ENCODE measurements around the gene MYMX. TPM values are rescaled to one million over a fixed set of nuclear protein-coding genes. Genes with fewer than 3 reads are reported as not detected.
A peak's percentile ranks its signal among the peaks of the same experiment; 100 is the strongest.
"Not testable (repeated sequence)": the region's sequence is repeated elsewhere in the genome, so short reads cannot be mapped to it uniquely, and the experiment has no call there.

Gene MYMX
- total and polyA plus RNA-seq, 5 experiments from 2014 or later = not detected

- H3K27ac Mint-ChIP-seq = peak overlapping the region in 1 of 10 donors; percentile 5
- no peaks in the 10 kb centered on the region for H3K9me3 Mint-ChIP-seq
- no peaks in the 10 kb centered on the region for H3K36me3 Mint-ChIP-seq
- H3K4me1 Mint-ChIP-seq = peaks cover 0 to 7% (median 2%) of the 10 kb centered on the region in 4 donors
- no peak for DNase-seq
- H3K27me3 Mint-ChIP-seq = no peaks in the 10 kb centered on the region
- no peak for ATAC-seq
- no peak overlapping the region for H3K4me3 Mint-ChIP-seq
- POLR2A ChIA-PET = no interaction called here
Observed at GRCh38 chr6:44230034-44230675, 13.4 kb downstream of the MYMX start.

- H3K27me3 Mint-ChIP-seq, H3K4me3 Mint-ChIP-seq, H3K4me1 Mint-ChIP-seq, DNase-seq, H3K27ac Mint-ChIP-seq, POLR2A ChIA-PET, ATAC-seq, H3K36me3 Mint-ChIP-seq, H3K9me3 Mint-ChIP-seq: not testable (repeated sequence)
Observed at GRCh38 chr6:44231426-44231825, 14.7 kb downstream of the MYMX start.

DNA sequence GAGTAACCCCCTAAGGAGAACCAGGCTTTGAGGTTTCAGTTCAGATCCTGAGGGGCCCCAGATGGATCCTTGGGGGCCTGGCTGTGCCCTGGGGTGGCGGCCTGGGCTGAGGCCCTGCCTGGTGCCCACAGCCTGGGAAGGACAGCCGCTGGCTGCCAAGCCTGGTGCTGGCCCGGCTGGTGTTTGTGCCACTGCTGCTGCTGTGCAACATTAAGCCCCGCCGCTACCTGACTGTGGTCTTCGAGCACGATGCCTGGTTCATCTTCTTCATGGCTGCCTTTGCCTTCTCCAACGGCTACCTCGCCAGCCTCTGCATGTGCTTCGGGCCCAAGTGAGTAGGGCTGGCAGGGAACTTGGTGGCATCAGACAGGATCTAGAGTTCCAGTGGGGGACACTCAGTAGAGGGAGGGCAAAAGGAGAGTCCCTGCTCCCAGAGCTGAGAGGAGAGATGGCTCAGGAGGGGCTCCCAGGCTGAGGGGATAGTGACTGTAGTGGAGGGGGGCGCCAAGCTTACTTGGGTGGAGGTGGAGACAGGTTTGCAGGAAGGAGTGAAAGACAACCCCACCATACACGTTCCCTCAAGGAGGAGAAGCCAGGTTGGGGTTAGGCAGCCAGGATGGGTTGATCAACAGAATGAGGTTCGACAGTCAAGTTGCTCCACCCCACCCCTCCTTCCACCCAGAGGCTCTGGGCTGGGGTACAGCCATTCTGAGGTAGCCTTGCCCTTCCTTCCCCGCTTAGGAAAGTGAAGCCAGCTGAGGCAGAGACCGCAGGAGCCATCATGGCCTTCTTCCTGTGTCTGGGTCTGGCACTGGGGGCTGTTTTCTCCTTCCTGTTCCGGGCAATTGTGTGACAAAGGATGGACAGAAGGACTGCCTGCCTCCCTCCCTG, 16.2 kb downstream of the MYMX start:
- POLR2A ChIA-PET = no interaction called here
- DNase-seq (no peak), ATAC-seq (no peak)
- H3K36me3 Mint-ChIP-seq = no peaks in the 10 kb centered on the region
- no peaks in the 10 kb centered on the region for H3K9me3 Mint-ChIP-seq
- H3K27me3 Mint-ChIP-seq = no peaks in the 10 kb centered on the region
- H3K4me3 Mint-ChIP-seq = no peak overlapping the region
- H3K4me1 Mint-ChIP-seq = peaks cover 2 to 11% (median 8%) of the 10 kb centered on the region in 4 donors
- H3K27ac Mint-ChIP-seq = peak overlapping the region in 3 of 10 donors; percentile 8 to 66 (median 46)

- no peak for ATAC-seq
- H3K27me3 Mint-ChIP-seq = no peaks in the 10 kb centered on the region
- no peak overlapping the region for H3K4me3 Mint-ChIP-seq
- H3K36me3 Mint-ChIP-seq = no peaks in the 10 kb centered on the region
- H3K9me3 Mint-ChIP-seq = no peaks in the 10 kb centered on the region
- H3K4me1 Mint-ChIP-seq = peaks cover 4 to 16% (median 14%) of the 10 kb centered on the region in 4 donors
- no peak for DNase-seq
- POLR2A ChIA-PET = interaction anchor here (3.0 kb wide), 1 partner anchor 12 kb away, joined by 32 read pairs; the partner anchor contains the start of gene HSP90AB1
- H3K27ac Mint-ChIP-seq = peak overlapping the region in 1 of 10 donors; percentile 66
Observed at GRCh38 chr6:44233567-44234100, 16.9 kb downstream of the MYMX start.

DNA sequence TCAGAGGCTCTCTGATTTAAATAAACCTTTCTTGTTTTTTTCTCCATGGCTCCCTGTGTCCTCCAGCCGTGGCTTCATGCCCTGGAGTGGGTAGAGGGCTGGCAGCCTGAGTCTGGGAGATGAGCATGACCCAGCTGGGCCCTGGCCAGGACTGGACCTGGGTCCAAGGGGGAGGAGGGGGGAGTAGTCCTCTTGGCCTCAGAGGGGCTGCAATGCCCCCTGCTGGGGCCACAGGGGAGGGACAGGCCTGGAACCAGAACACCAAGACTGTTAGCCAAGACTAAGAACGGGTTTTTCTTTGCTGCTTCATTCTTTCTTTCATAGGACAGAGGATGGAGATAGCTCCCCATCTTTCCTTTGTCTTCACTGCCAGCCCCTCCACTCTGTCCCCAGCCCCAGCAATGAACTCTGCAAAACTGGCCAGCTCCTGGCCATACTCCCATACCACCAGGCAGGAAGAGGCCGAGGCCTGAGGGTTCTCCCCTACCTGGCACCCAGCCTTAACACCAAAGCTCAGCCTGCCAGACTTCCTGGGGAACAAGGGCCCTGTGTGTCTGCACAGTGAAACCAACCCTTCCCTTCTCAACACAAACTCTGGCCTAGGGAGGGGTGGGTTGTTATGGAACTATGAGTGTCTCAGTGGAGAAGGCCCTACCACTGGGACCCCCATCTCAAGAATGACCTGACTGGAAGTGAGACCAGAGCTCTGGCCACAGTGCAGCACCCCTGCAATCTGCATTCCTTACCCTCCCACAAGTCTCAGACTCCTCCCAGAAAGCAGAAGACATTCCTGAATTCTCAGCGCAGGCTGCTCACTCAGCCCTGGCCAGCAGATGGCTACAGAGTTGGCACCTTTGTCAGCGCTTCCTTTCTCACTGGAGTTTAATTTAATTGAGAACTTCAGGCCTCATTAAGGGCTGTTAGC, 17.6 kb downstream of the MYMX start:
- H3K9me3 Mint-ChIP-seq = no peaks in the 10 kb centered on the region
- H3K27ac Mint-ChIP-seq = peak overlapping the region in 4 of 10 donors; percentile 47 to 66 (median 60)
- ATAC-seq = no peak
- peaks cover 4 to 16% (median 15%) of the 10 kb centered on the region in 4 donors for H3K4me1 Mint-ChIP-seq
- no peaks in the 10 kb centered on the region for H3K36me3 Mint-ChIP-seq
- POLR2A ChIA-PET = interaction anchor here (1.0 to 3.0 kb wide), 4 partner anchors 11 to 23 kb away, joined by 3 to 32 read pairs (median 4); partner anchors contain the start of genes HSP90AB1, SLC29A1 and SLC35B2
- DNase-seq = no peak
- no peak overlapping the region for H3K4me3 Mint-ChIP-seq
- H3K27me3 Mint-ChIP-seq = no peaks in the 10 kb centered on the region

- H3K27ac Mint-ChIP-seq = peak overlapping the region in 2 of 10 donors; percentile 5 to 12
- no peak for ATAC-seq
- POLR2A ChIA-PET = interaction anchor here (1.5 to 3.0 kb wide), 3 partner anchors 10 to 22 kb away, joined by 3 to 32 read pairs (median 5); partner anchors contain the start of genes HSP90AB1 and SLC35B2
- no peaks in the 10 kb centered on the region for H3K27me3 Mint-ChIP-seq
- H3K9me3 Mint-ChIP-seq = no peaks in the 10 kb centered on the region
- peaks cover 4 to 16% (median 15%) of the 10 kb centered on the region in 4 donors for H3K4me1 Mint-ChIP-seq
- H3K4me3 Mint-ChIP-seq = no peak overlapping the region
- no peak for DNase-seq
- no peaks in the 10 kb centered on the region for H3K36me3 Mint-ChIP-seq
Observed at GRCh38 chr6:44235269-44235668, 18.5 kb downstream of the MYMX start.

DNA sequence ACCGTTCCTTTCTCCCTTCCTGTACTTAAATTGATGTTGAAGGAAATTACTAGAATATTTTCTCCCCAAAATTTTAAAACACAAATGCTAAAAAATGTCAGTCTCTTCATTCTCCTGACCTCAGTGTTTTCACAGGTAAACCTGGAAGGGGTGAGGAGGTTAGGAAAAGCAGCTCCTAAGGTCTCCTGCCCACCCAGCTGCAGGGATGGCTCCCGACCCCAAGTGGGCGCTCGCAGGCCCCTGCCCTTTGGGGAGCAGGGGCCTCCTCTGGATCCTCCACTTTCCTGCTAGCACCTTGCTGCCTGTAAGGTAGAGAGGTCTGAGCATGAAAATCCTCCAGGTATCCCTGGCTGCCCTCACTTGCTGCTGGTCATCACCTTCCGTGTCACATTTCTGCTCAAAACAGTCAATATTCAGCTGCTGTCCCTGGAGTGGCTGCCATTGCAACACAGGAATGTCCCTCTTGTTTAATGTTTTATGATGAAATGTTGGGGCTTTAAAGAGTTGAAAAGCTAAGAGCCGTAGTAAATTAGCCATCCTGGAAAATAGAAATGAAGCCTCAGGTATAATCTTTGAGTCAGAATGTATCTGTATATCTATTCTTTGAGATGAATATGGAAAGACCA, 19.3 kb downstream of the MYMX start:
- Mint-ChIP-seq H3K4me1 (peaks cover 4 to 16% (median 15%) of the 10 kb centered on the region in 4 donors), H3K9me3 (no peaks in the 10 kb centered on the region), H3K27me3 (no peaks in the 10 kb centered on the region), H3K27ac (peak overlapping the region in 1 of 10 donors; percentile 86), H3K4me3 (peak overlapping the region in 1 of 10 donors; percentile 61), H3K36me3 (no peaks in the 10 kb centered on the region)
- POLR2A ChIA-PET = interaction anchor here (0.8 to 3.0 kb wide), 5 partner anchors 9 to 21 kb away, joined by 3 to 32 read pairs (median 3); partner anchors contain the start of genes HSP90AB1, SLC29A1 and SLC35B2
- no peak for DNase-seq
- no peak for ATAC-seq

- Mint-ChIP-seq H3K27ac (peak overlapping the region; percentile 83 to 98 (median 94)), H3K36me3 (no peaks in the 10 kb centered on the region), H3K4me1 (peaks cover 4 to 16% (median 15%) of the 10 kb centered on the region in 4 donors), H3K9me3 (no peaks in the 10 kb centered on the region), H3K4me3 (peak overlapping the region; percentile 82 to 93 (median 88)), H3K27me3 (no peaks in the 10 kb centered on the region)
- ATAC-seq (peak; percentile 69 to 74), DNase-seq (peak in 5 of 10 donors; percentile 25 to 78 (median 35))
- POLR2A ChIA-PET = interaction anchor here (0.8 to 2.1 kb wide), 8 partner anchors 10 to 77 kb away, joined by 3 to 24 read pairs (median 4); partner anchors contain the start of genes HSP90AB1 and SLC29A1
Observed at GRCh38 chr6:44237021-44237812, 20.5 kb downstream of the MYMX start.

DNA sequence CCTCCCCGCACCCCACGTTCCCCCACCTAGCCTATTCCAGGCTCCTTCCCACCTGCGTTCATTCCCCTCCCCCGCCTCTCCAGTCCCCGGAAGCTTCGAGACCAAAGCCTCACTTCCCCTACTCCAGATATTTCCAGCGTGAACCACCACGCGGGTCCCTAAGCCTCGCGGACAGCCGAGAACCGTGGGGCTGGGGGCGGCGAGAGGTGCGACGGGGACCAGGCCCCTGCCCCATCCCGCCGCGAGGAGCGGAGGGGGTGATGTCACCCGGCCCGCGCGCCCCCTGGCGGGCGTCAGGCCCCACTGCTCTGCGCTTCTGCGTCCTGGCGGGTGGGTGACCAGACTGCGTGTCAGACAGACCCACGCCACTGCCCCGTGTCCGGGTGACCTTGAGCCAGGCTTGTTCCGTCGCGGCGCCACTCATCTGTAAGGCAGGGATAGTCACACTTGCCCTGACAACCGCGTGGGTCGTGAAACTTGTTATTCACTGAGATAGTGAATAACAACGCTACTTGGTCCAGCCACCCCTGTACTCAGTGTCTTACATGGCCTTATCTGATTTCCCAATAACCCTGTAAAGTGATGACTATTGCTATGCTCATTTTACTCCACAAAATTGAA, 21.2 kb downstream of the MYMX start:
- ATAC-seq (peak; percentile 94 to 97), DNase-seq (peak; percentile 49 to 85 (median 79))
- H3K4me1 Mint-ChIP-seq = peaks cover 2 to 16% (median 15%) of the 10 kb centered on the region in 4 donors
- POLR2A ChIA-PET = interaction anchor here (0.8 to 2.1 kb wide), 7 partner anchors 9 to 77 kb away, joined by 3 to 24 read pairs (median 4); partner anchors contain the start of gene HSP90AB1
- H3K27ac Mint-ChIP-seq = peak overlapping the region; percentile 83 to 98 (median 94)
- H3K4me3 Mint-ChIP-seq = peak overlapping the region; percentile 82 to 93 (median 88)
- H3K36me3 Mint-ChIP-seq = no peaks in the 10 kb centered on the region
- H3K27me3 Mint-ChIP-seq = no peaks in the 10 kb centered on the region
- H3K9me3 Mint-ChIP-seq = no peaks in the 10 kb centered on the region

DNA sequence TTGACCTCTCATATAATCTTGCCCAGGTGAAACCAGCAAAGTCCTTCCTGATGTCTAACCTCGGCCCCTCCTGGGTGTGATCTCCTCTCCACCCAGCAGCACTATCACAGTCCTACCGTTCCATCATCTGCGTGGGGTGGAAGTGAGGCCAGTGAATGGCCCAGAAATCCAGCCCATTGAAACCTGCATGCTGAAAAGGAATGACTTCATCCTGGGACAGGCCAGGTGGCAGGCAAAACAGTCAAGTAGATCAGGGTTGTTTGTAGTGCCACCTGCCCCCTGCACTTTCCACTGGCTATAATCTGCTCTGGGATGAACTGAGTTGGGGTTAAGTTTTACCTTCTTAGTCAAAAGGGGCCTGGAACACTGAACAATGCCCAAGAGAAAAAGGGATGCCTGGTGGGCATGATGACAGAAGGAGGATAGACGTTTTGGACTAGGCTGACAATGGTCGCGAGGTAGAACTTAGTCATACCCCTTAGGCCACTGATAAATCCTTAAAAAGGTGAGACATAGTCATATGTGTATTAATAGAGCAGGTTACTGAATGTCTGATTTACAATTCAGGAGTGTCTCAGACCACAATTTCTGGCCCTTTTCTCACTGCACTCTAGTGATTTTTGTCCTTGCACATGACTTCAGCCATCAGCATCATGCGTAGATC, 22.1 kb downstream of the MYMX start:
- H3K27me3 Mint-ChIP-seq = no peaks in the 10 kb centered on the region
- H3K9me3 Mint-ChIP-seq = no peaks in the 10 kb centered on the region
- POLR2A ChIA-PET = interaction anchor here (2.1 kb wide), 1 partner anchor 17 kb away, joined by 9 read pairs; no protein-coding TSS in a partner anchor
- peaks cover 2 to 16% (median 11%) of the 10 kb centered on the region in 4 donors for H3K4me1 Mint-ChIP-seq
- H3K27ac Mint-ChIP-seq = peak overlapping the region in 6 of 10 donors; percentile 0 to 97 (median 80)
- H3K36me3 Mint-ChIP-seq = no peaks in the 10 kb centered on the region
- no peak for ATAC-seq
- no peak for DNase-seq
- H3K4me3 Mint-ChIP-seq = peak overlapping the region; percentile 82 to 93 (median 88)

All from naive thymus-derived CD8-positive, alpha-beta T cell (primary cell).